ENCODE results near the gene CCL11. TPM values are rescaled to one million over a fixed set of nuclear protein-coding genes. Genes with fewer than 3 reads are reported as not detected.

The CCL11 gene
- total RNA-seq, 2 donors from 2014 or later = 1.1 TPM; not detected in 1

DNA sequence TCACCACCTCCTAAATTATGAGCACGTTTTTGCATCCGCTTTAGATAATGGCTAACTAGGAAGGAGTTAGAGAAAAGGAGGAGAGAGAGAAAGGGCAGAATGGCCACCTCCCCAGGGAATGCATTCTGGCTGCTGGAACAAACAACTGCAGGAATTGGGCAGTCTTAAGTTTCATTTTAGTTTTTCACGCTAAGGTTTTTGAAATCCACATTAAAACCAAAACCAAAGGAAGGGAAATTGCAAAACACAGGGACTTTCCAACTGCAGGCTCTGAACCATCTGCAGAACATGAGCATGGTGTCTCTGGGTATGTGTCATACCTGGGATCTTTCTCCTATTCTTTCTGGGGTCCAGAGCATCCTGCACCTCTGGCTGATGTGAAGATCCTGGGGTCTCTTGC is 21.6 kb downstream of the CCL11 start:
- 41% methylated on average over 3 of the region's 3 CpGs for WGBS
- H3K9me3 ChIP-seq = no peaks in the 10 kb centered on the region
- TF ChIP-seq, protein P1, sequence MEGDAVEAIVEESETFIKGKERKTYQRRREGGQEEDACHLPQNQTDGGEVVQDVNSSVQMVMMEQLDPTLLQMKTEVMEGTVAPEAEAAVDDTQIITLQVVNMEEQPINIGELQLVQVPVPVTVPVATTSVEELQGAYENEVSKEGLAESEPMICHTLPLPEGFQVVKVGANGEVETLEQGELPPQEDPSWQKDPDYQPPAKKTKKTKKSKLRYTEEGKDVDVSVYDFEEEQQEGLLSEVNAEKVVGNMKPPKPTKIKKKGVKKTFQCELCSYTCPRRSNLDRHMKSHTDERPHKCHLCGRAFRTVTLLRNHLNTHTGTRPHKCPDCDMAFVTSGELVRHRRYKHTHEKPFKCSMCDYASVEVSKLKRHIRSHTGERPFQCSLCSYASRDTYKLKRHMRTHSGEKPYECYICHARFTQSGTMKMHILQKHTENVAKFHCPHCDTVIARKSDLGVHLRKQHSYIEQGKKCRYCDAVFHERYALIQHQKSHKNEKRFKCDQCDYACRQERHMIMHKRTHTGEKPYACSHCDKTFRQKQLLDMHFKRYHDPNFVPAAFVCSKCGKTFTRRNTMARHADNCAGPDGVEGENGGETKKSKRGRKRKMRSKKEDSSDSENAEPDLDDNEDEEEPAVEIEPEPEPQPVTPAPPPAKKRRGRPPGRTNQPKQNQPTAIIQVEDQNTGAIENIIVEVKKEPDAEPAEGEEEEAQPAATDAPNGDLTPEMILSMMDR (IDR thresholded peaks at IDR 0.05) = no peak
- TF ChIP-seq POLR2AphosphoS5 (IDR thresholded peaks at IDR 0.05) (no peak), POLR2A (IDR thresholded peaks at IDR 0.05) (no peak)
- H3K4me3 ChIP-seq = no peak overlapping the region
- no peaks in the 10 kb centered on the region for H3K36me3 ChIP-seq
- intact Hi-C loops (cut with DNase I) = loop anchor here (2.0 kb wide), 1 partner anchor 106 kb away; no protein-coding TSS in a partner anchor
- no peaks in the 10 kb centered on the region for H3K4me1 ChIP-seq (replicated peaks)
- no peak overlapping the region for H3K27ac ChIP-seq
- no peak for DNase-seq (ENCODE audit: low spot score)
- no peaks in the 10 kb centered on the region for H3K27me3 ChIP-seq (replicated peaks; ENCODE audit: insufficient read depth)

GRCh38 chr17:34308371-34308770 is 22.8 kb downstream of the CCL11 start:
- Histone ChIP-seq H3K27me3 (replicated peaks; ENCODE audit: insufficient read depth) (no peaks in the 10 kb centered on the region), H3K27ac (no peak overlapping the region), H3K4me3 (no peak overlapping the region), H3K36me3 (no peaks in the 10 kb centered on the region), H3K9me3 (no peaks in the 10 kb centered on the region), H3K4me1 (replicated peaks) (no peaks in the 10 kb centered on the region)
- intact Hi-C loops (cut with DNase I) = no loop called here
- TF ChIP-seq POLR2AphosphoS5 (IDR thresholded peaks at IDR 0.05) (no peak), POLR2A (IDR thresholded peaks at IDR 0.05) (no peak)
- TF ChIP-seq, protein P1 (IDR thresholded peaks at IDR 0.05) = no peak
- no peak for DNase-seq (ENCODE audit: low spot score)

- no peak for DNase-seq (ENCODE audit: low spot score)
- intact Hi-C loops (cut with DNase I) = no loop called here
- no peaks in the 10 kb centered on the region for H3K36me3 ChIP-seq
- TF ChIP-seq, protein P1 (IDR thresholded peaks at IDR 0.05) = no peak
- no peak for TF ChIP-seq POLR2A (IDR thresholded peaks at IDR 0.05)
- TF ChIP-seq POLR2AphosphoS5 (IDR thresholded peaks at IDR 0.05) = no peak
- no peaks in the 10 kb centered on the region for H3K9me3 ChIP-seq
- 64% methylated on average over 7 of the region's 7 CpGs for WGBS
- H3K27ac ChIP-seq = no peak overlapping the region
- no peak overlapping the region for H3K4me3 ChIP-seq
- H3K4me1 ChIP-seq (replicated peaks) = no peaks in the 10 kb centered on the region
- no peaks in the 10 kb centered on the region for H3K27me3 ChIP-seq (replicated peaks; ENCODE audit: insufficient read depth)
These were observed 25.7 kb downstream of the CCL11 start for GRCh38 chr17:34311291-34311690.

DNA sequence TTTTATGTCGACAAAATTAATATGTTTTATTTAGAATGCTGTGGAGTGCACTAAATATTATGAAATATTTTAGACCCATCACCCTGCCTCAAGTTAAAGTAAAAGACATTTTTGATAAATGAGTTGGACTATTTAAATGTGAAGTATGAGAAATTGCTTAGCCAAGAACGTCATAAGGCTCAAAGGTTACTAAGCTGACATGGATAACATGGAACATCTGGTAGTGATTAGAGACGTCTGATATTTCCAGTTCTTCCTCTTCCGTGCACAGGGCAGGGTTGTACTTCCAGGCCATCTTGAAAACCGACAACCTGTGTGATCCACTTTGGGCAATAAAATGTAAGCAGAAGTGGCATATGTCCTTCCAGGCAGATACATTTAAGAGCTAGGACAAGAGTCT is 26.5 kb downstream of the CCL11 start:
- WGBS = 50% methylated on average over 5 of the region's 5 CpGs
- intact Hi-C loops (cut with DNase I) = no loop called here
- no peak for DNase-seq (ENCODE audit: low spot score)
- H3K27me3 ChIP-seq (replicated peaks; ENCODE audit: insufficient read depth) = no peaks in the 10 kb centered on the region
- H3K9me3 ChIP-seq = no peaks in the 10 kb centered on the region
- no peaks in the 10 kb centered on the region for H3K36me3 ChIP-seq
- H3K4me1 ChIP-seq (replicated peaks) = no peaks in the 10 kb centered on the region
- TF ChIP-seq, protein P1 (IDR thresholded peaks at IDR 0.05) = no peak
- TF ChIP-seq POLR2A (IDR thresholded peaks at IDR 0.05) (no peak), POLR2AphosphoS5 (IDR thresholded peaks at IDR 0.05) (no peak)
- H3K4me3 ChIP-seq = no peak overlapping the region
- H3K27ac ChIP-seq = no peak overlapping the region

DNA sequence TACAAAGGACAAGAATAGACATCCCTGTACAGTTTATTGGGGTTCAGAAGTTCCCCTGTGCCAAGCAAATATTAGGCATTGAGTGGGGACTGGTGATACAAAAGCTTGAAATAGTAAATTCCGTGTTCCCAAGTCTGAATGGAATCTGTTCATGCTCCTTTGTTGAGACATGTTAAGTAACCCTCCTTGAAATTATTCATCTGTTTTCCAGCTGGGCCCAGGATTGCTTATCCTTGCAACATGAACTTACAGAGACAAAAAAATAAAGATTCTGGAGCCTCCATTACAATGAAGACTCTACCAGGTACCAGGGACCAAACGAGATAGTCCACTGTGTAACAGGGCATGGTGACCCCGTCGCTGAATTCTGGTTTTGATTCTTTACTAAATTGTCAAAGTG is 27.6 kb downstream of the CCL11 start:
- no peaks in the 10 kb centered on the region for H3K4me1 ChIP-seq (replicated peaks)
- H3K27me3 ChIP-seq (replicated peaks; ENCODE audit: insufficient read depth) = no peaks in the 10 kb centered on the region
- DNase-seq (ENCODE audit: low spot score) = no peak
- no peaks in the 10 kb centered on the region for H3K36me3 ChIP-seq
- no peak overlapping the region for H3K4me3 ChIP-seq
- H3K27ac ChIP-seq = no peak overlapping the region
- 74% methylated on average over 4 of the region's 4 CpGs for WGBS
- H3K9me3 ChIP-seq = no peaks in the 10 kb centered on the region
- intact Hi-C loops (cut with DNase I) = no loop called here
- TF ChIP-seq POLR2A (IDR thresholded peaks at IDR 0.05) (no peak), POLR2AphosphoS5 (IDR thresholded peaks at IDR 0.05) (no peak)
- TF ChIP-seq, protein P1 (IDR thresholded peaks at IDR 0.05) = no peak
